ENCODE measurements around the gene IGSF3.
"Not testable (repeated sequence)": the region's sequence is repeated elsewhere in the genome, so short reads cannot be mapped to it uniquely, and the experiment has no call there.

The IGSF3 gene

DNA sequence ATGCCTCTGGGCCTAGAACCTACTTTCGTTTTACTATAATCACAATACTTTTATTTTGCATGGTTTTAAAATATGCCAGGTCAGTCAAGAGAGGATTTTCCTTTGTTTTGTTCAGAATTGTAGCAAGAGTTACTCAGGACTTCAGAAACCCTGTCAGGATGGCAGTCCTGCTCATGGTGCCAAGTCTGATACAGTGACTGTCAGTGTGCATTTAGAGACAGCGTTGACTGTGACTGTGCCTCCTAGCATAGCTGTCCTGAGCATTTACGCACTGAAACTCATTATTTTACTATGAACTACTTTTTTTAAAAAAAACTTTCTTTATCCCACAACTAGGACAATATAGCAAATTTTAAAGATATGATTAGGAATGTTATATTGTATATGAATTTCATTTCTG, 73.6 kb downstream of the IGSF3 start:
- not testable (repeated sequence) for DNase-seq

DNA sequence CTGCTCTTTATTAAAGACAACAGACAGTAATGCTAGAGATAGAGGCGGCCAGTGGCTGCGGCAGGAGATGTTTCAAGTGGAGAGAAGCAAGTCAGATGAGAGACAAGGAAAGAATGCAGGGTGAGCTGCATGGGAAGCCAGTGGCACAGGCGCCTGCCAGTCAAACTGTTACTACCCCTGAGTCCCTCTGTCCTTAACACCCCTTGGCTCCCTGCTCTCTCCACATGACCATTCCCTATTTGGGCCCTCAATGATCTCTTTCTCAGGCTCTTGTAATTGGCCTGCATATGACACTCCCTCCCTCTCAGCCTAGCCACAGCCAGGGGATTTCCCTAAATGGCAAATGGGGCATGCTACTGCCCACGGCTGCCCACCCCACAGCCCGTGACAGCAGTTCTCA, 74.1 kb downstream of the IGSF3 start:
- not testable (repeated sequence) for DNase-seq

DNA sequence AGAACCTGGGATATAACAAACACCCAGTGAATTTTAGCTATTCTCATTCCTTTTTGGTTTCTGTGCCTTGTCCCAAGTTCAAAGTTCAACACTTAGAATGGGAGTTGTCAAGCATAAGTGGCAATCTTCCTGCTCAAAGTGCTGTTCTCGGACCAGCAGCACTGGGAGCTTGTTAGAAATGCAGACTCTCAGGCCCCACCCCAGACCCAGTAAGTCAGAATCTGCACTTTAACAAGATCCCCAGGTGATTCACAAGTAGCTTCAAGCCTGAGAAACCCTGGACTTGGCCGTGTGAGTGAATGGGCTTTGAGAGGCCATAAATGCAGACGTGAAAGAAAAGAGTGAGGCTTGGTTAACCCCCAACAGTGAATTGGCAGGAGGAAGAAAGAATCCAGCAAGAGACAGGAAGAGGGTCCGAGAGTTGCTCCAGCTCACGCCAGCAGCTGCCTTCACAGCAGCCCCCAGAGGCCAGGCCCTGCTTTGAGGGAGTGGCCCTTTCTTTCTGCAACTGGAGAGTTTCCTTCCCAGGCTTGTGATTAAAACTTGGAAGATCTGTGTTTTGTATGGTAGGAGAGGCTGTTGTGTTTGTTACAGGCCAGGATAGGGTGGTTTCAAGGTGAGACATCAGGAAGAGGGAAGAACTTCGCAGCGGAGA, 75.5 kb downstream of the IGSF3 start:
- not testable (repeated sequence) for DNase-seq

DNA sequence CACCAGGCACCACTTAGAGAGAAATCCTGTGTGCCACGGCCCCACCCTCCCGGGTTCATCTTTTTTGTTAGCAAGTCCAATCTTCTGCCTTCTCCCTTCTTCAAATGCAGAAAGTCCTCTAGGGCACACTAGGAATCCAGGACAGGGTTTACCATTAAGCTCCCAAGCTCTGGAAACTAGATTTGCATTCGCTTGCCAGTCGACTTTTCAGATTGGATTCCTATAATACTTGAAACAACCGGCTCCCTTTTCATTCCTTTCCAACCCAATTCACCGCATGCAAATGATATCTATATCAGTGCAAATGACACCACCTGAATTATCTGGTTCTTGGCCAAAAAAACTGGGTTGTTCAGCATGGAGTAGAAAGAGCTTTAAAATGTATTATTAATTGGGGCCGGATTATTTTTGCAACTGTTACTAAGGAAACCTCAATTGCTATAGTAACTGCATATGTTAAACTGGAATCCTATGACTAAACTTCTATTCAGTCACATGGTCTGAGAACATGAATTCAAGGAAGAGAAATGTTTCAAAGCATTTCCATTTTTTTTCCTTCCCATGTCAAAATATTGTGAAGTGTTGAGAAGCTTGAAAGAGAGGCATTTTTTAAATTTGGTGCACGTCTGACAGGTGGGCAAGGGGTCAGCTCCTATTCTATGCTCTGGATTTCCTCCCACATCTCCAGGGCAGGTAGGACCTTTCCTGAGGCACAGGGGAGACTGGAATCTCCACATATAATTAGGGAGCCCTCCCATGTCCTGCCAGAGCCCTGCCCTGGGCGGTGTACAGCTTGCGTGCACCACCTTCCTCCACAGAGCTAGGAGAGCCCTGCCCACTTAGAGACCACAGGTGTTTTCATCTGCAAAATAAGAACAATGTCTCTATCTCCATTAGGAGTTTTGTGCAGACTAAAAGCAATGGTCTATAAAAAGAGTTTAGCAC, 76.3 kb downstream of the IGSF3 start:
- not testable (repeated sequence) for DNase-seq

DNA sequence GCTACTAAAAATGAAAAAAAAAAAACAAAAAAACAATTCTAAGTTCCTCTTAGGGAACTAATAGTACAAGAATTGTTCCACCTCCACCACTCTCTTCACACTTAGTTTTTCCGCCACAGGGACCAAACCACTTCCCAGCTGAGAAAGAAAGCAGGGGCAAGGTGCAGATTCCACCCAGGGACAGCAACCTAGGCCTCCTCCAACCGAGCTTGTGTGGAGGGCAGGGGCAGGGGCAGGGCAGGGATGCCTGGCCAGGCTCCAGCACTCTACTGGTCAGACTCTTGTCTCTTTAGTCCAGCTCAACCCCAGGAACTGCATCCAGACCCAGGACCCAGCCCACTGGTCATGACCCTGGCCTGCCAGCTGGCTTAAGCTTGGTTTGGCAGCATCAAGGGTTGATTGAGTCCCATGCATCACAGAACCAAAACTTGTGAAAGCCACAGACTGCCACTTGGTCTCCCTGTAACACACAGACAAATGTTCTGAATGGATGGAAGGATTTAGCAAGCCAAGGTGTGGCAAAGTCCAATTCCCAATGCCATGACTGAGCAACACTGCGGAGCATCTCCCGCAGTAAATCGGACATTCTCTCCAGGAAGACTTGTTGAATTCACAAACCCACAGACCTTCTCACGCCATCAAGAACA, 77.1 kb downstream of the IGSF3 start:
- not testable (repeated sequence) for DNase-seq

DNA sequence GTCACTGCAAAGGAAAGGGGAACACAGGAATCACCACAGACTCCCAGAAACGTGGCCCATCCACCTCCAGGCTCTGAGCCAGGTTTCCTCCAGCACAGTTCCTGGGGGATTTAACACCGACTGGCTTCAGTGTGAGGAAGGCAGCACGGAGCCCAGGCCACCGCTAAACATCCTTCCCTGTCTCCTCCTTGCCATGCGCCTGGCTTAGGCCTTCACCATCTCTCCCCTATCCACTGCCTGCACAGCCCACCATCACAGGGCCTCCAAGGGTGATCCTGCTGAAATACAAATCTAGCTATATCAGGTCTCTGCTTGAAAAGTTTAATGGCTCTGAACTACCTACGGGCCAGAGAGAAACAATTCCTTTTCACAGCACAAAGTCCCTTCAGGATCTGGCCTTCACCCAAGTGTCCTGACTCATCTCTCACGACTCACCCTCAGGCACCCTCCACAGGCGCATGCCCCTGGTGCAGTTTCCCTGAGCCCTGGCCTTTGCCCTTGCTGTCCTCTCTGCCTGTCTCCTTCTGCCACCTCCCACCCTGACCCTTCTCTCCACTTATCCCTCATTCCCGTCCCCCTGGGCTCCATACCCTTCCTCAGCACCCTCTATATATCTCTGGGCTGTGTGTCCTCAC, 78.3 kb downstream of the IGSF3 start:
- DNase-seq, result not testable (repeated sequence)

DNA sequence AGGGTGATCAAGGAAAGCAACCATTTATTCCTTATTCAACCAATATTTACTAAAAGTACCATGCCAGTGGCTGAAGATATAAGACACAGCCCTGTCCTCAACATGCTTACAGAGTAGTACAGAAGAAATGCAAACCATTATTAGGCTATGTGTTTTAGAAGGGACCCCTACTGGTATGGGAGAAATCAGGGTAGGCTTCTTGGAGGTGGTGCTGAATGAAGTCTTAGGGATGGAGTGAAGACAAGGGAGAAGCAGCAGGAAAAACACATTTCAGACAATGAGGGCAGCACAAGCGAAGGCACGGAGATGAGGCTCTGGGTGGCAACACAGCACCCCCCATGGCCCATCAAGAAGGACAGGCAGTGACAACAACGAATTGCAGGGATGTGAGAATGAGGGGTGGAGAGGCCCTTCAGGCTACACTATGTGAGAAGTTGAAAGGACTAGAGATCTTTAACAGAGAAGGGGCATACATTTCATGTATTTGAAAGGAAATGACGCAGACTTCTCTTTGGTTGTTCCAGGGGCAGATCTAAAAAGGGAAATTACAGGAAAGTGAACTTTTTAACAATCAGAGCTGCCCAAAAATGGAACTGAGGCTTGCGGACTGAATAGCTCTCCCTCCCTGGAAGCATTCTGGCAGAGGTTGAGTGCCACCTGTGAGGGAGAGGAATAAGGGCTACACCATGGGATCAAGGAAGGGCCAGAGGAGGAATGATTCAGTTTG, 79.9 kb downstream of the IGSF3 start:
- no peak for DNase-seq

DNA sequence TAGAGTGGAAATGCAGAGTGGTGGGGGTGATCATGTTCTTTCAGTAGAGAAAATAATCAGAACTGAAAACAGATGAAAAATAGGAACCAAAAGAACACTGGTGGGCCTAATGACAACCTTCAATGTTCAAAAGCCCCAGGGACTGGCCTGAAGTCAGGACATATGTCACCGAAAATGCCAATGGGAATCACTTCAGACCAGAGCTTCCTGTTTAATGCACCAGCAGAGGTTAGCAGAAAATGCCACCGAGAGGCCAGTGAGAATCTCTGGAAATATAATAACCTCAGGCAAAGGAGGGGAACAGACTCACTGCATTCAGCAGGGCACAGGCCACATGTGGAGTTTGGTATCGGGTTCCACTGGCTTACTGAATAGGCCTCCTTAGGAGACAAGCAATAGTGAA, 80.8 kb downstream of the IGSF3 start:
- no peak for DNase-seq

DNA sequence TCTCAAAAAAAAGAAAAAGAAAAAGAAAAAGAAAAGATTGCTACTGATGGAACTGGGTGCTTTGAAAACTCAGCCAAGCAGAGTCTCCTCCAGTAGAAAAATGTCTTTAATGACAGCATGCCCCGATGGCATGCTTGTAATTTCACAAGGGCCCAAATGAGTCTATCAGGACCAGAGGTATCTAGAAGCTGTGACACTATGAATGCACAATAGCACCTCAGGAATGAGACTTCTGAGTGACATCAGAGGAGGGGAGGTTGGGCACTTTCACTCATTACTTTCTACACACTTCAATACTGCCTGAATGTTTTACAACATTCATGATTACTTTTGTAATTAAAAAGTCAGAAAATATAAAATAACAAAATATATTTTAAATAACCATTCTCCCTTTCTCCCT, 81.6 kb downstream of the IGSF3 start:
- DNase-seq, result no peak

DNA sequence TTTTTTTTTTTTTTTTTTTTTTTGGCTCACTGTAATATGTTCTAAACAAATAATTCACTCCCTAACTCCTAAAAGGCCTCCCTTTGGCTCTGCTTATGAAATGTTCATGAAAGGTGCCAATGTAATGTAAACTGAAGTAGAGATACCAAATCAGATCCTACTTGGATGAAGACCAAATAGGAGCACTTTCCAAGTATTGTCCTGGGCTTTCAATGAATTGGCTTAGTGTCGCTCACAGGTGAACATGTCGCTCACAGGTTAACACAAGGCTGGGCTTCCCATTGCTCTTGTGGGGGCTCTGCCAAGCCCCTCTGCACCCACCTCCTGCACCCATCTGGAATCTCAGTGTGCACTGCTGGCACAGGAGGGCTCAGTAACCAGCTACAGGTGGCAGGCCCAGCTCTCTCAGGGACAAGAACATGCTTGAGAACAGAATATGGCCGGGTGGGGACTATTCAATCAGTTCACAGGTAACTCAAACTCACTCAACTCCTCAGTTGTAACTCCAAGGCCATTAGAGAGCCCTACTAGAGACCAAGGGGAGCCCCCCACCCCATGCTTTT, 86.1 kb downstream of the IGSF3 start:
- DNase-seq, result no peak

DNA sequence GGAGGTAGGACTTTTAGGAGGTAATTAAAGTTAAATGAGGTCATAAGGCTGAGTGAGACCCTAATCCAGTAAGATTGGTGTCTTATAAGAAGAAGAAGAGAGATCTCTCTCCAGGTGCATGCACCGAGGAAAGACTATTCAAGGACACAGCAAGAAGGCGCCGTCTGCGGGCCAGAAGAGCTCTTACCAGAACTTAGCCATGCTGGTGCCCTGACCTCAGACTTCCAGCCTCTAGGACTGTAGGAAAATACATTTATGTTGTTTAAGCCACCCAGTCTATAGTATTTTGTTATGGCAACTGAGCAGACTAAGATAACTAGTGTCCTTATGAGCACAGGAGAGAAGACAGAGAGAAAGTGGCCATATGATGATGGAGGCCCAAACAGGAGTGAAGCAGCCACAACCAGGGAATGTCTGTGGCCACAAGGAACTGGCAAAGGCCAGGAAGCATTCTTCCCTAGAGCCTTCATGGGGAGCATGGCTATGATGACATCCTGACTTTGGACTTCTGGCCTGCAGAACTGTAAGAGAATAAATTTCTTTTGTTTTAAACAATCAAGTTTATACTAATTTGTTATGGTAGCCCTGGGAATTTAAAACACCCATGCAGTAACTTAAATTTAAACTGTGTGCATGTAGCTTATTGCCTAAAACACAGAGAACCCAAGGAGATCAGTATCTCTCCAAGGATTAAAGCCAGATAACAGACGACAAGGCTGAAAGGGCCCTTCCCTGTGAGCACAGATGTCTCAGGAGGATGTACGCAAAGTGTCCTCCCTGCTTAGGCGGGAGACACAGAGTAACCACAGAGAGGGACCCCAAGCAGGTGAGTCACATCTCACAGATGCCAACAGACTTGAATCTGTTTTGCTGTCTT, 86.8 kb downstream of the IGSF3 start:
- no peak for DNase-seq

DNA sequence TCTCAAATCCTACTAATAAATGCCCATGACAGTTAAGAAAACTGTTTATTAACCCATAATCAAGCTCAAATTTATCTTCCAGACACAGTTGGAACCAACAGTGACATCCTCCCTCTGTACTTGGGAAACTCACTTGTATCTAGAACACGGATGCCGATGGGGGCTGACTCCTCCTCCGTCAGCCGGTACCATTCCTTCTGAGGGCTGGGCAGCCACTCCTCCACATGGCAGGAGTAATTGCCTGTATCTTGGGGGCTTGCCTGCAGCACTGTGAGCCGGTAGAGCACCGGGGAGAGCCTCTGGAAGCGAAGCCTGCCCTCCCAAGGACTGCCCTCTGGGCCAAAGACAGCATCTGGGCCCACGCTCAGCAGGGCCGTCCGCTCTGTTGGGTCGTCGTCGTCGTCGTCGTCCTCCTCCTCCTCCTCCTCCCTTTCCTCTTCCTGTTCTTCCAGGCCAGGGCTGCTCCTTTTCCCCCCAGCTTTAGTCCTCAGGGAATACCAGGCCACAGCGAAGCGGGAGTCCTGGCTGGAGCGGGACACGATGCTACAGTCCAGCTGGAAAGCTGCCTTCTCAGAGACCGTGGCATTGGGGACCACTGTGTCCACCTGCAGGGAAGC, 88.2 kb downstream of the IGSF3 start:
- DNase-seq, result no peak

DNA sequence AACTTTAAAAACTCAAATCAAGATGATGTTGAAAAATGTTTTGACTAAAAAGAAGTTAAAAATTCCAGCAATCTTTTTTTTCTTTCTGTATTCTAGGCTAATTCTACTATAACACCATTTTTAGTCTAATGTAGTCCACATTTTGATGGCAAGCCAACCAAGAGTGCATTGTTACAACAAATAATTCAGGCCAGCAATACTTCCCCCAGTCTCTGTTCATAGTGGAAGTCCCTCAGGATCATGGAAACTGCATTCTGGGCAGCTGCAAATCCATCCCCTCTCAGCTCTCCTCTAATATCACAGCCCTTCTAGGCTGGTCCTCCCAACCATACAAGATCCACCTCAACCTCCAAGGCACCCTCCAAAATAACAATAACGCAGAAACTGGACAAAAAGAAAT, 89.0 kb downstream of the IGSF3 start:
- DNase-seq, result no peak

DNA sequence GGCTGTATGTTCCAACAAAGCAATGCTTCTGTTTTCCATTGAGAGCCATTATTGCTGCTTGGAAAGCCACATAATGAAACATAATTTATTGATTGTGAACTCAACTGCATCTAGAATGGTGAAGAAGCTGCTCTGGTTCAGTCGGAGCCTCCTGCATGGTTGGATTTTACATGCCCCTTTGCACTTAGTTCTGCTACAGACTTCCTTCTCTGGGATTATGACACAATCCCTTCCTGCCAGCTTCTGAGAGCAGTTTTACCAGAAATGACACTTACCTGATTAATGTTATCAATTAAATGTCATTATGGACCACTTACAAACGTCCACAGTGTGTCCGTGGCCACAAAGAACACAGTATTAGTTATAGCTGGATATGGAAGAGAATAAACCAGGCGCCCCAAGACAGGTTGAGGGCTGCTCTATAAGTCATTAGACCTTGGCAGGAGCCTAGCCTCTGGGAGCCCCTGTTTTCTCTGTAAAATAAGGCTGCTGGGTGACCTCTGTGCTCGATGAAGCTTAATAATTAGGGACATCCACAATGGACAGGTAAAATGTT, 89.7 kb downstream of the IGSF3 start:
- no peak for DNase-seq

DNA sequence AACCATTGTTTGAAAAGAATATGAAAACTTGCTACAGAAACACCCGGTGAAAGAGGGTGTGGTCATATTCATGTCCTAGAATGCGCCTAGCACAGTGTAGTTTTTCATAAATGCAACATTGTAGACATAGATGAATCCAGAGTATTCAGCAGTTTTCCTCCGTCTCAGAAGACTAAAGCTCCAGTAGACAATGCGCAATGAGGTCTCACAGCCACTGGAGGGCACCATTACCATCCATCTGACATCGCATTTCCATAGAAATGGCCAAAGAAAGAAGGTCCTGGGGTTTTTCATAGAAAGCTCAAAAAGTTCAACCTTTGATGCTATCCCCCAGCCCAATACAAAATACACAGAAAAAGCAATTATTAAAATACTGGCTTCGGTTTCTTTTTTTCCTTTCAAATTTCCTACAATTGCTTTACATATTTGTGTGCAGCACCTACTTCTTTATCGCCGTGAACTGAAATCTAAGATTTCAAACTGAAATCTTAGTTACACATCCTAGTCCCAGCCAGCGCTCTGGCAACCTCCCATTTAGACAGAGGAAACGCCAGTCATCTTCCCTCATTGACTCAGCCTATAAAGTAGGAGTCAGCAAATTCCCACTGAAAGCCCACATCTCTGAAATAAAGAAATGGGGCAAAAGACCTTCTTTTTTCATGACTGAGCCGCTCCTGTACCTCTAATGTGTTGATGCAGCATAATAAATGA, 92.8 kb downstream of the IGSF3 start:
- DNase-seq, result peak; percentile 57

DNA sequence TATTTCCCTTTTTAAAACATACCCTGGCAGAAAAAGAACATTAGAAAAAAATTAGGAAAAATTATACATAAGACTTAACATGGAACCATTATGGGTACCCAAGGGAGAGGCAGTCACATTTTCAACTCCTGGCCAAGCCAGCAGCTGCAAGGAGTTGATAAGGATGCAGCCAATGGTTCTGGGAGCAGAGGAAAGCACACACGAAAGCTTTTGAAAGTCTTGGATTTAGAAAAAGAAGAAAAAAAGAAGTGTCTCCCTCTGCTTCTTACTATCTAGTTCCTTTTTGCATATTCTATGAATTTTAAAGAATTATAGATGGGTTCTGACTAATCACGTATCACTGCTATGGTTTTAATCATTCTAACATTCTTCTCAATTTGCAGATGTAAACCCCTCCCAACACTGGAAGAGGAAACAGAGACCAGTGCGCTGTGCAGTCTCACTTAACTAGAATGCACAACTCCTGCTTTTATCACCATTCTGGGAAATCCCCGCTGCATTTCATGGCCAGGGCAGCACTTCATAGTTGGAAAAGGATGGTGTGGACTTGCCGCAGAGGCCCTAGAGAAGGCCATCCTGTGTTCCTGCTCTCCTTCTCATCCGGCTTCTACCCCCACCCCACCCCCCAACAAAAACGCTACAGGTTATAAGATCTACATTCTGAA, 94.0 kb downstream of the IGSF3 start:
- DNase-seq, result no peak

DNA sequence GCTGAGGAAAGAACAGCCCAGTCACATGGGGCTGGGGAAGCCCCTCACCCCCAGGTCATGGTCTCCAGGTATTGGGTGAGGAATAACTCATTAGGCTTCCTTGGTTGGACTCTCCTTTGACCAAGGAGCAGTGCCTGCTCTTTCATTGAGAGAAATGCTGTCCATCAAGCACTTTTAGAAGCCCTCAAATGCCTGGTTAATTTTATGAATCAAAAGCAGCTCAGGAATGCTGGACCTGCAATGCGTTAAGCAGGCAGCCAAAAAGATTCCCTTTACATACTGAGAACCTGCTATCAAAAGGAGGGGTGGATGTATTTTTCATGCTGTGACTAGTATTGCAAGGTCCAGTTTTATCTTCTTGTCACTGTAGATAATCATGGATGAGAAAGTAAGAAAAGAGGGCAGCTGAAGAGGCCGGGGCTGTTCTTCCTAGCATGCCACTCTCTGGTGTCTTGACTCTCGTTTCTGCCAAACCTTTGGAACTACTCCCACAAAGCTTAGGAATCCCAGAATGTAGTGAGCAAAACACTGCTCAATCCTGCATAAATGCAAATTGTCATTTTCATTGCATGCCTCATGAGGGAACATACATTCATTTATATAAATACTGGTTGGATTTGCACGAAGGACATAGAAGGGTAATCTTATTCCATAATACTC, 94.6 kb downstream of the IGSF3 start:
- DNase-seq, result no peak

DNA sequence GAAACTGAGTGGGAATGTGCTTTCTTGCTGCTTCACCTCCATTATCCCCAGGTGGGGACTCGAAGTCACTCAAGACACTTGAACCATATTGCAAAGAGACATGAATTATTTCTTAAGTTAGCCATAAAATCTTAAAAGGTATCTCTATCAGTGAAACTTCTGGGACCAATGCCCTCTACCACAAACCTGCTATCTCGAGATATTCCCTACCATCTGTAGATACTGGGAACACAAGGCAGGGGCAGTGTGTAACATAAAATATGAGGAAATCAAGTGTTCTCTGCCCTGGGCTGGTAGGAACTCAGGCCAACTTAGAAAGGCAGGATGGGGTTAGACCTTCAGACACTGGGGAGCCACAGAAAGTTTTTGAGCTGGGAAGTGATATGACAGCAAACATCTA, 95.4 kb downstream of the IGSF3 start:
- DNase-seq, result no peak
